ENCODE results near the gene TWNK.

Gene TWNK

DNA sequence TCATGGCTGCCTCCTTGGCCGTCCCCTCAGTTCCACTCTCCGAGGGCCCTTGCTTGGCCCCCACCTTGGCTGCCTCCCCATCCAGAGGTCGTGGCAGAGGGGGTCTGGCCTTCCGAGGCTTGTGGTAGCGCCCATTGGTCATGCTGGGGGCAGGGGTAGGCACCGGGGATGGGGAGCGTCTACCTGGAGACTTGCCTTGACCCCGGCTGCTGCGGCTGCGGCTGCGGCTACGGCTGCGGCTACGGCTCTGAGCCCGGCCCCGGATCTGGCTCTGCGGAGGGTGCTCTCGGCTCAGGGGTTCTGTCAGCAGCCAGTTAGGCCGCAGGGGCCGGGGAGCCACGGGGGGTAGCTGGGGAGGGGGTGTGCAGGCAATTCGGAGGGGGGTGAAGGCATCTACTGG is 23.0 kb downstream of the TWNK start:
- DNase-seq (ENCODE audit: low read depth in 2 of 2, low spot score in 1 of 2) = no peak

DNA sequence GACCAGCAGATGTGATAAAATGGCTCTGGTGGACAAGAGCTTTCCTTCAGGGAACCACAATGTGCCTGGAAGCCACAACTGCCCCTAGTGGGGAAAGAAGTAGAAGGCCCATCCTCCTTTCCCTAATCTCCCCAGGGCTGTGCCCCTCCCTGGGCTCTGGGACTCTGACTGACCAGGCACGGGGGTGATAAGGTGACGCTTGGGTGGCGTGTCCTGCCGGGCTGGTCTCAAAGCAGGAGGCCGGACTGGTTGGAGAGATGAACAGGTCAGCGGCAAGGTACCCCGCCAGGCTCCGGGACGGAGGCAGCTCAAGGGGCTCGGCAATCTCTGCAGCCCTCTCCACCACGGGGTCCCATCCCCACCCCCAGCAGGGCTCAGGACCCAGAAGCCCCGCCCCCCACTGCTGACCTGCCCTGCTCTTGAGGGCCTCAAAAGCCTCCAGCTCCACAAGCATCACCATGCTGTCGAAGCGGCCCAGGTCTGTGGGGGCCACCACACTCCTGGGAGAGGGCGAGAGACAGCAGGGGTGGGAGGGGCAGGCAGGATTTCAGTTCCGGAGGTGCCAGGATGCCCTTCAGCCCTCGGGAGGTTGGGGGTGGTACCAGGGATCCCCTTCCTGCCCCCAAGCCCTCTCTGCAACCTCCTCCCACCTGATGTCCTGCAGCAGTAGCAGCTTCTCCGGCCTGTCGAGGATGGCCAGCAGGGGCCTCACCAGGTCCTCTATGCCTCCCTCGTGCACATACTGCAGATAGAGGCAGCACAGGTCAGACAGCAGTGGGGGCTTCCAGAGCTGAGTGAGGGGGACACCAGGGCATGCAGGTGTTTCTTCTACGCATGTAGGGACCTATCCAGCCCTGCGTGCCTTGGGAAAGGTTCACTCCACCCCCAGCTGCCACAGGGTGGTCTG is 24.4 kb downstream of the TWNK start:
- no peak for DNase-seq (ENCODE audit: low read depth in 2 of 2, low spot score in 1 of 2)

DNA sequence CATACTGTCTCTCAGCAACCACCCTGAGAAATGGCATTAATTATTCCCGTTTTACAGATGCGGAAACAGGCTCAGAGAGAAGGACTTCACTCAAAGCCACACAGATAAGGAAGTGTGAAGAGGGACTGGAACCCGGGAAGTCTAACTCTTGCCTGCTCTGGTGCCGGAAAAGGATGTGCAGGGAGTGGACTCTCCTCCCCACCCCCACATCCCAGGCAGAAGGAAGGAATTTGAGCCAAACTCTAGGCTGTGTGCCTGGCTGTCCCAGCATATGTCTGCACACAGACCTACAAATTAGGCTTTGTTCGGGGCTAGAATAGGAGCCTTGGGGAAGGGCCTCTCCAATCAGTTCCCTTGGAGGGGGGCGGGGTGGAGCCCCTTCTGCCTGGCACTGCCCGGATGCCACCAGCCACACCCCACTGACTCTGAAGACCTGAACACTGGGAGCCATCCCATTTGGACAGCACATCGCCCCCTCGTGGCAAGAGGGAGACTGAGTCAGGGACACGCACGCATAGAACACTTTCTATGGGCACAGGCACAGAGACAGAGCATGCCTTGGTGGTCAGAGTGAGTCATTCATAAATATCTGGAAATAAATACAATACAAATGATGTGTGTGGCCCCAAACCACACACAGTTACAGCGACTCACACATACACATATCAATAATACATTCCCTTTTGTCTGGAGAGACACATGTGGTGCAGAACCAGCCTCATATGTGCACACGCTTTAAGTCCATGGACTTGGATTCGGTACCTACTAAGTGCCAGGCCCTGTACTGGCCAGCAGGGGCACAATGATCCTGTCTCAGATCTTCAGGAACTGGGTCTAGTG is 25.4 kb downstream of the TWNK start:
- peak in 1 of 2 donors; percentile 54 for DNase-seq (ENCODE audit: low read depth in 2 of 2, low spot score in 1 of 2)

DNA sequence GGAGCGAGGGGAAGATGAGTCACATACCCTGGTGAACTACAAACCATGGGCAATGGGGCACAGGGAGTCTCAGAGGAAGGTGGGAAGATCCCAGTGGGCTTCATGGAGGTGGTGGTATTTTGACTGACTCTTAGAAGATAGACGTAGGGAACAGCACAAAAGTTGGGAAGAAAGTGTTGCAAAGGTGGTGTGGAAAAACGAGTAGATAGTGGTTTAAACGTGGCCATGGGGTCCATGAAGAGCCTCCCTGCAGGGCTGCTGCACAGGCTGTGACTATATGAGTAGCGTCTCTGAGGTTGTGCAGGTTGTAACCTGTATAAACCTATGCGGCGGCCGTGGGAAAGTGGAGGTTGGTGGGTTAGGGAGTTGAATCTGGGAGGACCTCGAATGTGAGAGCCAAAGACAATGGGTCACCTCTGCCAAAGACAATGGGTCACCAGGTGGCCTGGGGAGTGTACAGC is 26.1 kb downstream of the TWNK start:
- no peak for DNase-seq (ENCODE audit: low read depth in 2 of 2, low spot score in 1 of 2)

DNA sequence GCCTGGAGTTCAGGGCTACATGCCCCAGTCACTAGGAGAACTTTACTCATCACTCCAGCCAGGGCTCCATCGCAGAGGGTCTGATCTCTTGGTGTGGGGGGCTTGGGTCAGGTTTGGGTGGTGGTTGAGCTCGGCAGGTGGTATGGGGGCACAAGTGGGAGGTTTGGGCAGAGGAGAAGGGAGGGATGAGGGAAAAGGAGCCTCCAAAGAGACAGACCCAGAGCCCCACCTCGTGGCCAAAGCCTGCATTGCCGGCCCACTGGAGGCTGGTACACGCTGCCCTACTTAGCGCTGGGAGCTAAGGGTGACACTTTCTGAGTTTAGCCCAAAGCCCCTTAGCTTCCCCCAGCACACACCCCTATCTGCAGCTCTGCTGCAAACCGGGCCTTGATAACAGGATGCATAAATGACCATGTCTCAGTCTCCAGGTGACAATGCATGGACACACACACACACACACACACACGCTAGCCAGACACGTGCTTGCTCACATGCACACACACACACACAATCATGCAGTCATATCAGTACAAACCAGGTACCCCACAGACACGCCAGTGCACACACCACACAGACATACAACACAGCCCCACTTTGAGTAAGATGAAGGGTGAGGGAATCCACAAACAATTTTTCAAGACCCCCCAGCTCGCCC is 27.0 kb downstream of the TWNK start:
- peak; percentile 37 to 66 for DNase-seq (ENCODE audit: low read depth in 2 of 2, low spot score in 1 of 2)

DNA sequence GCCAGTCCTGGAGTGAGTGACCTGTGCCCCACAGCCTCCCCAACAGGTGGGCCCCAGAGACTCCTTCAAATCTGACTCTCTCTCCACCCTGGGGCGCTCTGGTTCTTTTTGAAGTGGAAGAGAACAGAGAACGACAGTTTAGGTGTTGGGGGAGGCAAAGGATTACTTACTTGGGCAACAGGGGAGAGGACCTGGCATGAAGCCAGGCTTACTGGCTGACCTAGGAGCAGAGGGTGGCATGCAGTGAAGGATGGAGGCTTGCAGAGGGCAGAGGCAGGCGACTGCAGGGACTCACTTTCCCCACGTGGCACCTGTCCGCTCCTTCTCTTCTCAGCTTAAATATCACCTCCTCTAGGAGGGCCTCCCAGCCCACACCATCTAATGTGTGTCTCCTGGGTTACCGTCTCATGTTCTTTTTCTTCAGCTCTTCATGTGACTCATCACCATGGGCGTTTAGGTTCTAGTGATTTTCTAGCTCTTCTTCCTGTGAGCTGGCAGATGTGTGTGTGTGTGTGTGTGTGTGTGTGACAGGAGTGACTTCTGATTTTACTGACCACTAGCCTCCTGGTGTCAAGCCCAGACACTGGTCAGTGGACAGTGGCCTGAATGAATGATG is 27.7 kb downstream of the TWNK start:
- no peak for DNase-seq (ENCODE audit: low read depth in 2 of 2, low spot score in 1 of 2)

DNA sequence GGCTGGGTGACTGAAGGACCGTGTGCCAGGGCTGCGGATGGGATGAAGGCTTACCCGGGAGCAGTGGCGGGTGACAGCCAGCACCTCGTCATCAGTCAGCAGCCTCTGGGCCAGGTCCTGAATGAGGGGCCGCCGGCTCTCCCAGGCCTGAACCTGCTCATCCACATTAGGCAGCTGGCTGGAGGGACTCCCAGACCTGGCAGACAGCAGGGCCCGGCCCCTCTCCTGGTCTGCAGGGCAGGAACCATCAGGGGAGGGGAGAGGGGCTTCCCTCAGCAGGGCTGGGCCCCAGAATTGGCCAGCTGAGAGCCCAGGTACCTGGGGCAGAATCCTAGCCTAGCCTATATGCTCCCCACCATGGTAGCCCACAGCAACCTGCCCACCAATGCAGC is 28.2 kb downstream of the TWNK start:
- no peak for DNase-seq (ENCODE audit: low read depth in 2 of 2, low spot score in 1 of 2)

DNA sequence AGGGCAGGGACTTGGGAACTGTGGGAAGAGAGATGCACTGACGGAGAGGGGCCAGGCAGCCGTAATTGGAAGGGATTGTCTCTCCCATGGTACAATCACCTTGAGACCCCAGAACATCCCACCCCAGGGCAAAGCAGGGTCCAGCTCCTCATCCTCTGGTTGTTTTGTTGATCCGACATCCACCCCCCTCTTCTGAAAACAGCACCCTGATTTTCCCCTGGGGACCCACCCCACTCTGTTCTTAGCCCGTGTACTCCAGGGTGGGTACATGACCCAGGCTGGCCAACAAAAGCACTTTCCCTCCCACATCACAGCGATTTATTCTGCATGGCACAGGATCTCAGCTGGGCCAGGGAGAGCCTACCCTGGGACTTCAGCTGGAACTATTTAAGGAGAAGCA is 29.5 kb downstream of the TWNK start:
- no peak for DNase-seq (ENCODE audit: low read depth in 2 of 2, low spot score in 1 of 2)

DNA sequence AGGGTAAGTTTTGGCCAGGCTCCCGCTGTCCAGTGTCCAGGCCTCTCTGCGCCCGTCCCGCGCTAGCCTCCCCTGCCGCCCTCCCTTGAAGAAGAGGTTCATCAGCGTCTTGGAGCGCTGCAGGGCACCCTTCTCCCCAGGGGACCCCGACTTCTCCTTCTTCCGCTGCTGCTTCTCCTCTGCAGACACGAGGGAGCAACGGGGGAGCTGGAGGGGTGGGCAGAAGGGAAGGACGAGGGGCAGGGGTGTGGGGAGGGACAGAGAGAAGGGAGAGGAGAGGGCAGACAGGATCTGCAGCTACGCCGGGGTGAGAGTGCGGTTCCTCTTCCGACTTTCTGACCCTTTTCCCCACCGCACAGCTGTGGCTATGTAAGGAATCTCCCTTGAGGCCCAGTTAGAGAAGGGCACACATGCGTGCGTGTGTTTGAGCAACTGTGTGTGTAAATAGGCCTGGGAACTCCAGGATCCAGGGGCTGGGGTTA is 30.8 kb downstream of the TWNK start:
- DNase-seq (ENCODE audit: low read depth in 2 of 2, low spot score in 1 of 2) = no peak

DNA sequence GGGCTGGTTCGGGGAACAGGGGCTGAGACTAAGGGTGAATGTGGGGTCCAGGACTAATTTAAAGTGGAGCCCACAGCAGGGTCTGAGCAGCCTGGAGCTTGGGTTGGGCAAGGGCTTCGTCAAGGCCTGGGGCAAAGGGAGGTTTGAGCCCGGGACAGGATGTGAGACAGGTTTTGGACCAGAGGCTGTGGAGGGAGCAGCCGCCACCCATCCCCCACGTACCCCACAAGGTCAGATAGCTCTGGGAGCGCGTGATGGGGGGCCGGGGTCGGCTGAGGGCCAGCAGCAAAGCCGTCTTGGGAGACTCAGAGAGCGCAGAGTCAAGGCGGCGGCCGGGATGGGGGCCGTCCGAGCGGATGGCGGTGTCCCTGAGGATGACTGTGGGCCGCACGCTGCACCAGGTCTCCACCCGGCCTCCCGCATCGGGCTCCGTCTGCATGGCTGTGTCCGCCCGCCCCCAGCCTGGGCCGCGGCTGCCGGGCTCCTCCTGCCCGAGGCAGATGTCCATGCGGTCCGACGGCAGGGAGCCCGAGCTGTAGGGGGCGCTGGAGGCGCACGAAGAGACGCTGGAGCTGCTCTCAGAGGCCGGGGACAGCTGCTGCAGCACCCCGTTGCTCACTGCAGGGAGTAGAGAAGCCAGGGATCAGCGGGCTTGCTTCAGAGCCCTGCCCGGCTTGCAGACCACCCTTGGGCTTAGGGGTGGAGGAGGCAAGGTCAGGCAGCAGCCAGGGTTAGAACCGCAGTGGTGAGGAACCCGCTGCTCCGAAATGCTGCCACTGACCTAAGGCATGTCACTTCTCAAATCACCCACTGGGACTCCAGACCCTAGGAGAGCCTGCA is 31.5 kb downstream of the TWNK start:
- peak in 1 of 2 donors; percentile 44 for DNase-seq (ENCODE audit: low read depth in 2 of 2, low spot score in 1 of 2)

DNA sequence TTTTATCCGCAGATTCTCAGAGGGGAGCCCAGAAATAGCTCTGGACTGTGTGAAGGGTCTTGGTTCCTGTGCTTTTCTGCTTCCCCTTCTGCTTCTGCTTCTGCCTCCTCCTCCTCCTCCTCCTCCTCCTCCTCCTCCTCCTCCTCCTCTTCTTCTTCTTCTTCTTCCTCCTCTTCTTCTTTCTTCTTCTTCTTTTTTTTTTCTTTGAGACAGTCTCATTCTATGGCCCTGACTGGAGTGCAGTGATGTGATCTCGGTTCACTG is 32.0 kb downstream of the TWNK start:
- no peak for DNase-seq (ENCODE audit: low read depth in 2 of 2, low spot score in 1 of 2)

DNA sequence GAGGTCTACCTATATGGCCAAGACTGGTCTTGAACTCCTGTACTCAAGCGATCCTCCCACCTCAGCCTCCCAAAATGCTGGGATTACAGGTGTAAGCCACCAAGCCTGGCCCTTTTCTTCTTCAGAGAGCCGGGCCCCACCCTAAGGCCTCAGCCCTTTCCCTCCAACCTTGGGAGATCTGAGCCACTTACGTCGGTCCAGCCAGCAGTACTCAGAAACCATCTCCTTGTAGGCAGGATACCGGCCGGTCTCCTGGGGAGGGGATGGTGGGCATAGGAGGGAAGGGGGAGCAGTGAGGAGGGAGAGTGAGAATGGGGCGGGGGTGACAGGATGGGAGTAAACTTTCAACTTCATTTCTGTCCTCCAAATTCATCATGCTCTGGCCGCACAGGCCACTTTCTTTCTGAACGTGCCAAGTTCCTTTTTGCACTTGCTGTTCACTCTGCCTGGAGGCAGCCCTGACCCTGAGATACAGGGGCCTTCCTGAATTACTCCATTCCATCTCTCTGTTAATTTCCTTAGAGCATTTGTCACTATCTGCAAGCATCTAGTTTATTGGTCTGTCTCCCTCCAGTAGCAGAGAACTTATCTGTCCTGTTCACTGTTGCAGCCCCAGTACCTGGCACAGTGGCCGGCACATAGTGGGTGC is 33.2 kb downstream of the TWNK start:
- DNase-seq (ENCODE audit: low read depth in 2 of 2, low spot score in 1 of 2) = no peak

DNA sequence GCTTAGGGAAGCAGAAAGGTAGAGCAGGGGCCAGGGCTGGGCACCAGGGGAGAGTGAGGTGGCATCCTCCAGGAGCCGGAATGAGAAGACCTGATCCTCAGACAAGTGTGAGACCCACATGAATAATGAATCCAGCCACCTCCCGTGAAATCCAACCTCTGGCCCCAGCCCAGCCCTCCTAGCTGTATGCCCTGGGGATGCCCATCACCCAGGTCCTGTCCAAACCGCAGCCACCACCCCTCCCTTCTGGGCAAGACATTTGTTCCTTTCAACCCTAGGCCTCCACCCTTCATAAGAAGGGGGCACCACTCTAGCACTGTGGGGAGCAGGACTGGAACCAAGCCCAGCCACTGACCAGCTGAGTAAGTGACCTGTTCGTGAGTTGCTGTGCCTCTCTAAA is 33.9 kb downstream of the TWNK start:
- no peak for DNase-seq (ENCODE audit: low read depth in 2 of 2, low spot score in 1 of 2)

DNA sequence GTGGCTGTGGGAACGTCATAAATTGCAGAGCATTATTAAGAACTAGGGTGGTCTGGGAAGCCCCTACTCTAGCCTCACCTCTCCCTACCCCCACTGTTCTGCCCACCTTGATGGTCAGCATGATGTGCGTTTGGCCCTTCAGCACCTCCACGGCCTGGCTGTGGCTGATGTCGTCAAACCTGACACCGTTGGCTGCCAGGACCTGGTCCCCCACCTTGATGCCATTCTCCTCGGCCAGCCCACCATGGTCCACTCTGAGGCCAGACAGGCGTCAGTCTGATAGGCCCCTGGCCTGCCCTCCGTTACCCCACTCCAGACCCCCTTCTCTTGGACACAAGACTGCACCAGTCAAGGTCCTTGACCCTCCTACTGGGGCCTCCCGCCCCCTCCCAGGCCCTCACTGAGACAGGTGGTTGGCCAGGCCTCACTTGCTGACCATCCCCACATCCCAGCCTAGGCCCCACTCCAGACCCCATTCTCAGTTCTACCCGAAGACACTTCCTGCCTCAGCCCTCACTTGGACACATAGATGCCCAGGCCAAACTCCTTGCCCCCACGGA is 34.4 kb downstream of the TWNK start:
- no peak for DNase-seq (ENCODE audit: low read depth in 2 of 2, low spot score in 1 of 2)

DNA sequence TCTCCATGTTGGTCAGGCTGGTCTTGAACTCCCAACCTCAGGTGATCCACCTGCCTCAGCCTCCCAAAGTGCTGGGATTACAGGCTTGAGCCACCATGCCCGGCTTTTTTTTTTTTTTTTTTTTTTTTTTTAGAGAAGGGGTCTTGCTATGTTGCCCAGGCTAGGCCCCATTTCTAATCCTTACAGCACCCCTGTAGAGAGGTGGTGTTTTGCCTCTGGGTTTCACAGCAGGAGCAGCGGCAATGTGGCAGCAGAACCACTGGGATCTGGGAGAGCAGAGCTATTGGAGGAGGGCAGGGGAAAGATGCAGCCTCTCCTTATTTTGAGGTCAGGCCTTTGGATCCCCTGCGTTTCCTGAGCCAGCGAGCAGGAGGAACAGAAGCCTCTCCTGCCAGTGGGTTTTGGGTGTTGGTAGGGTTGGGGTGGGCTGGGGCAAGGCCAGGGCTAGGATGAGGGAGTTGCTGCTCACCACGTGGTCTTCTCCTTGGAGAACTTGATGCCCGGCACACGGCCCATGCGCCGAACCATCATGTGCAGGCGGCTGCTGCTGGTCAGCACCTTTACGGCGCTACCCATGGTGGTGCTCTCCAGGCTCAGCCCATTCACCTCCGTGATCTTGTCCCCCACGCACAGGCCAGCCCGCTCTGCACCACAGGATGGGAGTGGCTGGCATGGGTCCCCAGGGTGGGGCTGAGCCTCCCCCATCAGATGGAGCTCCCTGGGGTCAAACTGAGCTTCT is 35.8 kb downstream of the TWNK start:
- DNase-seq (ENCODE audit: low read depth in 2 of 2, low spot score in 1 of 2) = no peak

DNA sequence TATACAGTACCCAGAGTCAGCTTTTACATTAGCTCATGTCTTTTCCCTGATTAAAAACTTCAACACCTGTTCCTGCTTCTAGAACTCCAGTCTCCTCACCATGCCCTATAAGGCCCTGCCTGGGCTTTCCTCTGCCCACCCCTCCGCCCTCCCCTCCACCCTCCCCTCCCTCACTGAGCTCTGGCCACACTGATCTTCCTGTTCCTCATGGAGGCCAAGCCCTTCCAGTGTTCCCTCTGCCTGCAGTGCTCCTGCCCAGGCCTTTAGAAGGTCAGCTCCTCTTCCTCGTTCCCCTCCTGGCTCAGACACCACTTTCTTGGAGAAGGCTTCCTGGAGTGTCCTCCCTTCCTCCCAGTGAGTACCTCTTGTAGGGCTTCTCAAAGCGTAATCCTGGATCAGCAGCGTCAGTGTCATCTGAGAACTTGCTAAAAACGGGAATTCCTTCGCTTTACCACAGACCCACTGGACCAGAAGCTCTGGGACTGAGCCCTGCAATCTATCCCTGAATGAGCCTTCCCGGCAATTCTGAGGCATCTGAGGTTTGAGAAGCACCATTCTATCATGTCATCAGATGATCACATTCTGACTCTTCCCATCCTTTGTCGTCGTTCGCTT is 39.9 kb downstream of the TWNK start:
- no peak for DNase-seq (ENCODE audit: low read depth in 2 of 2, low spot score in 1 of 2)

DNA sequence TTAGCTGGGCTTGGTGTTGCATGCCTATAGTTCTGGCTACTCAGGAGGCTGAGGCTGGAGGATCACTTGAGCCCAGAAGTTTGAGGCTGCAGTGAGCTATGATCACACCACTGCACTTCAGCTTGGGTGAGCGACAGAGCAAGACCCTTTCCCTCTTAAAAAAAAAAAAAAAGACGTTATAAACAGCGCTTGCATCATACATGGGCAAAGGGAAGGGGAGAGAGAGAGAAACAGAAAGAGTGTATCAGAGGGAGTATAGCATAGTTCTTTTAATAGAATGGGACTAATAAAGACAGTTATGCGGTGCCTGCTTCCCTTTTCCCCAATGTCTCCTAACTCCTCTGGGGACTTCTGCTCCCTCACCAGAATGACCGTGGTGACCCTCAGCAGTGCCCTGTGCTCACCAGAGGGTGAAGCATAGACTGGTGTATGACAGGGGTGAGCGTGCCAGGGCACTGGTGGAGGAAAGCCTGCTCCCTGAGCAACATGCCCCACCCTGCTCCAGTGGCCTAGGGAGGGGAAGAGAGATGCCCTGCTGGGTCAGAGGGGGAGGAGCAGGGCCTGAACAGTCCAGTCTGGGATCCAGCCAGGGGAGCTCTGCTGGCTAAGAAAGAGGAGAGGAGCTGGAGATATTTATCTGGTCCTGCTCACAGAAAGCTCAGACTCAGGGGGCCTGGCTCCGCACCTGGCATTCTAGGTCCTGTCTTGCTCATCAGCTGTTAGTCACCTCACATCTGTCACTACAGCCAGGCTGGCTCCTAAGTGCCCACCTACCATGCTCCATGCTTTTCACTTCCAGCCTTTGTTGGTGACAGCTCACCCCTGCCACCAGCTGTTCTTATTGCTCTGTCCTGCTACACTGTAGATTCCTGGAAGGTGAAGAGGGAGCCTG is 41.3 kb downstream of the TWNK start:
- no peak for DNase-seq (ENCODE audit: low read depth in 2 of 2, low spot score in 1 of 2)
